GM12892 (cell line): ENCODE data around the gene NMS.
"Not testable (repeated sequence)": the region's sequence is repeated elsewhere in the genome, so short reads cannot be mapped to it uniquely, and the experiment has no call there.

Experiments
- DNase-seq: peaks from one replicate; pipeline ENCODE4 v3.0.0; 2011; ENCODE audit not compliant: insufficient read length
- FAIRE-seq: peaks from 2 replicates; lab custom pipeline; 2011; peaks lifted over from hg19 to GRCh38; lab: Jason Lieb, UNC
- POLR2A ChIP-seq: IDR thresholded peaks from 2 replicates; pipeline ENCODE4 v1.6.1; 2011; ENCODE audit warnings: low read depth, low read length, control low read depth
- POLR2AphosphoS5 ChIP-seq: IDR thresholded peaks from 2 replicates; pipeline ENCODE4 v1.6.1; 2011; ENCODE audit warnings: low read depth, low read length, control low read depth
- TAF1 ChIP-seq: IDR thresholded peaks from 2 replicates; pipeline ENCODE4 v1.6.1; 2011; ENCODE audit warnings: low read depth, mild to moderate bottlenecking, control low read depth, low read length, borderline replicate concordance

The NMS gene

GRCh38 chr2:100446696-100447095, 23.6 kb upstream of the NMS start:
- TF ChIP-seq POLR2AphosphoS5 (no peak), TAF1 (no peak), POLR2A (no peak)
- FAIRE-seq = no peak
- no peak for DNase-seq

GRCh38 chr2:100451092-100451491, 19.2 kb upstream of the NMS start:
- TF ChIP-seq POLR2A (no peak), POLR2AphosphoS5 (no peak), TAF1 (no peak)
- DNase-seq (no peak), FAIRE-seq (no peak)

GRCh38 chr2:100451734-100452133, 18.5 kb upstream of the NMS start:
- TF ChIP-seq TAF1 = no peak
- no peak for FAIRE-seq
- no peak for DNase-seq

- FAIRE-seq = no peak
- TF ChIP-seq POLR2A = no peak
- TF ChIP-seq TAF1 = no peak
- no peak for TF ChIP-seq POLR2AphosphoS5
- no peak for DNase-seq
Measured at GRCh38 chr2:100453853-100454252, 16.4 kb upstream of the NMS start.

GRCh38 chr2:100456357-100456756, 13.9 kb upstream of the NMS start:
- not testable (repeated sequence) for FAIRE-seq

GRCh38 chr2:100460904-100461530, 9.3 kb upstream of the NMS start:
- DNase-seq (no peak), FAIRE-seq (no peak)
- no peak for TF ChIP-seq TAF1
- no peak for TF ChIP-seq POLR2AphosphoS5
- TF ChIP-seq POLR2A = no peak

More at GRCh38 chr2:100456357-100456756, 13.9 kb upstream of the NMS start:
- DNase-seq = not testable (repeated sequence)

- TF ChIP-seq POLR2A = no peak
- TF ChIP-seq POLR2AphosphoS5 = no peak
- no peak for TF ChIP-seq TAF1
- DNase-seq (no peak), FAIRE-seq (no peak)
Measured at GRCh38 chr2:100470898-100471514, 724 bp downstream of the NMS start.

- TF ChIP-seq POLR2A = no peak
- TF ChIP-seq POLR2AphosphoS5 = no peak
- no peak for TF ChIP-seq TAF1
- no peak for FAIRE-seq
- no peak for DNase-seq
Measured at GRCh38 chr2:100476606-100477005, 6.3 kb downstream of the NMS start.

- TF ChIP-seq POLR2A (no peak), POLR2AphosphoS5 (no peak), TAF1 (no peak)
- FAIRE-seq = no peak
- DNase-seq = no peak
Measured at GRCh38 chr2:100482741-100483140, 12.5 kb downstream of the NMS start.

GRCh38 chr2:100483895-100484294, 13.6 kb downstream of the NMS start:
- FAIRE-seq (no peak), DNase-seq (no peak)
- no peak for TF ChIP-seq POLR2A
- no peak for TF ChIP-seq POLR2AphosphoS5
- TF ChIP-seq TAF1 = no peak

- no peak for TF ChIP-seq POLR2A
- TF ChIP-seq TAF1 = no peak
- FAIRE-seq (no peak), DNase-seq (no peak)
Measured at GRCh38 chr2:100484390-100484789, 14.1 kb downstream of the NMS start.

- no peak for FAIRE-seq
- TF ChIP-seq POLR2A = no peak
- TF ChIP-seq POLR2AphosphoS5 = no peak
- TF ChIP-seq TAF1 = no peak
- no peak for DNase-seq
Measured at GRCh38 chr2:100485396-100485795, 15.1 kb downstream of the NMS start.
